Measurements from ENCODE around the gene PLEKHM2.

Gene PLEKHM2

GRCh38 chr1:15704526-15705183 is 20.5 kb downstream of the PLEKHM2 start:
- DNase-seq = no peak

GRCh38 chr1:15705184-15705566 is 21.1 kb downstream of the PLEKHM2 start:
- DNase-seq = no peak

- DNase-seq = no peak
Observed at GRCh38 chr1:15706751-15707150, 22.6 kb downstream of the PLEKHM2 start.

- DNase-seq = no peak
Observed at GRCh38 chr1:15707239-15707925, 23.3 kb downstream of the PLEKHM2 start.

- no peak for DNase-seq
Observed at GRCh38 chr1:15708486-15709137, 24.5 kb downstream of the PLEKHM2 start.

- DNase-seq = no peak
Observed at GRCh38 chr1:15709226-15709625, 25.1 kb downstream of the PLEKHM2 start.

- no peak for DNase-seq
Observed at GRCh38 chr1:15712168-15712567, 28.0 kb downstream of the PLEKHM2 start.

GRCh38 chr1:15714406-15715136 is 30.5 kb downstream of the PLEKHM2 start:
- no peak for DNase-seq

GRCh38 chr1:15717418-15718125 is 33.5 kb downstream of the PLEKHM2 start:
- no peak for DNase-seq

GRCh38 chr1:15718199-15718601 is 34.1 kb downstream of the PLEKHM2 start:
- no peak for DNase-seq

- DNase-seq = no peak
Observed at GRCh38 chr1:15719381-15720120, 35.4 kb downstream of the PLEKHM2 start.

GRCh38 chr1:15720861-15721260 is 36.7 kb downstream of the PLEKHM2 start:
- no peak for DNase-seq

GRCh38 chr1:15722411-15722810 is 38.3 kb downstream of the PLEKHM2 start:
- DNase-seq = no peak

GRCh38 chr1:15722836-15723532 is 38.9 kb downstream of the PLEKHM2 start:
- no peak for DNase-seq

- DNase-seq = no peak
Observed at GRCh38 chr1:15723631-15724246, 39.6 kb downstream of the PLEKHM2 start.

- DNase-seq = no peak
Observed at GRCh38 chr1:15724949-15725880, 41.1 kb downstream of the PLEKHM2 start.

- no peak for DNase-seq
Observed at GRCh38 chr1:15726508-15726907, 42.4 kb downstream of the PLEKHM2 start.

- DNase-seq = no peak
Observed at GRCh38 chr1:15727021-15727420, 42.9 kb downstream of the PLEKHM2 start.

GRCh38 chr1:15727424-15727823 is 43.3 kb downstream of the PLEKHM2 start:
- DNase-seq = no peak
